Type B pancreatic cell (in vitro differentiated cells): Measurements from ENCODE around the gene GGNBP2. TPM values are rescaled to one million over a fixed set of nuclear protein-coding genes. Genes with fewer than 3 reads are reported as not detected.

Experiments
- DNase-seq: peaks from one replicate; pipeline ENCODE4 v3.0.0; 2021; ENCODE audit warnings: mixed read lengths; ENCODE audit not compliant: unreplicated experiment; ENCODE audit errors: extremely low spot score
- H3K27ac Mint-ChIP-seq: 2 replicates; pipeline ENCODE4 v1.8.0; 2021; ENCODE audit warnings: mild to moderate bottlenecking, mixed read lengths
- H3K27me3 Mint-ChIP-seq: 2 replicates; pipeline ENCODE4 v1.8.0; 2021; ENCODE audit warnings: mixed read lengths
- H3K36me3 Mint-ChIP-seq: 2 replicates; pipeline ENCODE4 v1.8.0; 2021; ENCODE audit warnings: mixed read lengths
- H3K4me1 Mint-ChIP-seq: one replicate; pipeline ENCODE4 v1.8.0; 2021; ENCODE audit warnings: mixed read lengths; ENCODE audit not compliant: unreplicated experiment
- H3K4me3 Mint-ChIP-seq: 2 replicates; pipeline ENCODE4 v1.8.0; 2021; ENCODE audit warnings: mild to moderate bottlenecking, mixed read lengths
- H3K9me3 Mint-ChIP-seq: 2 replicates; pipeline ENCODE4 v1.8.0; 2021; ENCODE audit warnings: mixed read lengths
- total RNA-seq: library from RNA; stranded (reverse); gene quantifications from 2 replicates; pipeline ENCODE4 v1.2.1, GENCODE V29; 2021; ENCODE audit warnings: low replicate concordance
- TF ChIP-seq, protein P1 (sequence below): fragments of 200-600 bp; sonication (generic); conservative IDR thresholded peaks from 2 replicates; pipeline ENCODE4 v1.5.0; 2021; ENCODE audit warnings: antibody characterized with exemption, mild to moderate bottlenecking

The GGNBP2 gene
- total RNA-seq, 1 donor from 2014 or later = 63.7 TPM

DNA sequence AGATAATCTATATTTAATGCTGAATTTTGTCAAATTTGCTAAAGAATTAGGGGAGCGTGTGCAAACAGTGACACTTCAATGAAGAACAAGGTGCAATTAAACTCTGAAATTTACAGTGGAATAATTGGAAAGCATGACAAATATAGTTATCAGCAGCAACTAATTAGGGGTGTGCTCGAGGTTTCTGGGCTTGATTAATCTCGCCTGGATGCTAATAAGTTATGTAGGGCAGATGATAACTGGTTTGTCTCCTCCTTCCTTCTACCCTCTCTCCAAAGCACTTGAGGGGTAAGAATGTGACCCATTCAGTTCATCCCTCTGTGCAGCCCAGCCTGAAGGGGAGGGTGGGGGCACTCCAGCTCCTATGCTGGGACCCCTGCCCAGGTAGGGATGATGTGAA lies 78.6 kb downstream of the GGNBP2 start:
- Mint-ChIP-seq H3K27me3 (peaks cover 5% of the 10 kb centered on the region), H3K9me3 (no peaks in the 10 kb centered on the region), H3K4me1 (peaks cover 4% of the 10 kb centered on the region), H3K4me3 (no peak overlapping the region), H3K36me3 (no peaks in the 10 kb centered on the region), H3K27ac (no peak overlapping the region)
- DNase-seq = no peak
- TF ChIP-seq, protein P1, sequence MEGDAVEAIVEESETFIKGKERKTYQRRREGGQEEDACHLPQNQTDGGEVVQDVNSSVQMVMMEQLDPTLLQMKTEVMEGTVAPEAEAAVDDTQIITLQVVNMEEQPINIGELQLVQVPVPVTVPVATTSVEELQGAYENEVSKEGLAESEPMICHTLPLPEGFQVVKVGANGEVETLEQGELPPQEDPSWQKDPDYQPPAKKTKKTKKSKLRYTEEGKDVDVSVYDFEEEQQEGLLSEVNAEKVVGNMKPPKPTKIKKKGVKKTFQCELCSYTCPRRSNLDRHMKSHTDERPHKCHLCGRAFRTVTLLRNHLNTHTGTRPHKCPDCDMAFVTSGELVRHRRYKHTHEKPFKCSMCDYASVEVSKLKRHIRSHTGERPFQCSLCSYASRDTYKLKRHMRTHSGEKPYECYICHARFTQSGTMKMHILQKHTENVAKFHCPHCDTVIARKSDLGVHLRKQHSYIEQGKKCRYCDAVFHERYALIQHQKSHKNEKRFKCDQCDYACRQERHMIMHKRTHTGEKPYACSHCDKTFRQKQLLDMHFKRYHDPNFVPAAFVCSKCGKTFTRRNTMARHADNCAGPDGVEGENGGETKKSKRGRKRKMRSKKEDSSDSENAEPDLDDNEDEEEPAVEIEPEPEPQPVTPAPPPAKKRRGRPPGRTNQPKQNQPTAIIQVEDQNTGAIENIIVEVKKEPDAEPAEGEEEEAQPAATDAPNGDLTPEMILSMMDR = no peak

DNA sequence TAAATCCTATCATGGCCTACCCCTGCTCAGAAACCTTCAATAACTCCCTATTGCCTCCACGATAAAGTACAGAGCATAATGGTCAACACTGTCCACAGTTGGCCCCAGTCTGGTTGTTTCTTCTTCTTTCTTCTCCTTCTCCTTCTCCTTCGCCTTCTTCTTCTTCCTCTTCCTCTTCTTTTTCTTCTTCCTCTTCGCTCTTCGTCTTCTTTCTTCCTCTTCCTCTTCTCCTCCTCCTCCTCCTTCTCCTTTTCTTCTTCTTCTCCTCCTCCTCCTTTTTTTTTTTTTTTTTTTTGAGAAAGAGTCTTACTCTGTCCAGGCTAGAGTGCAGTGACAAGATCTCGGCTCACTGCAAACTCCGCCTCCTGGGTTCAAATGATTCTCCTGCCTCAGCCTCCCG lies 80.5 kb downstream of the GGNBP2 start:
- peaks cover 8% of the 10 kb centered on the region for H3K27me3 Mint-ChIP-seq
- TF ChIP-seq, protein P1 = no peak
- no peak for DNase-seq
- no peaks in the 10 kb centered on the region for H3K9me3 Mint-ChIP-seq
- H3K27ac Mint-ChIP-seq = no peak overlapping the region
- H3K36me3 Mint-ChIP-seq = no peaks in the 10 kb centered on the region
- no peak overlapping the region for H3K4me3 Mint-ChIP-seq
- H3K4me1 Mint-ChIP-seq = peaks cover 5% of the 10 kb centered on the region

DNA sequence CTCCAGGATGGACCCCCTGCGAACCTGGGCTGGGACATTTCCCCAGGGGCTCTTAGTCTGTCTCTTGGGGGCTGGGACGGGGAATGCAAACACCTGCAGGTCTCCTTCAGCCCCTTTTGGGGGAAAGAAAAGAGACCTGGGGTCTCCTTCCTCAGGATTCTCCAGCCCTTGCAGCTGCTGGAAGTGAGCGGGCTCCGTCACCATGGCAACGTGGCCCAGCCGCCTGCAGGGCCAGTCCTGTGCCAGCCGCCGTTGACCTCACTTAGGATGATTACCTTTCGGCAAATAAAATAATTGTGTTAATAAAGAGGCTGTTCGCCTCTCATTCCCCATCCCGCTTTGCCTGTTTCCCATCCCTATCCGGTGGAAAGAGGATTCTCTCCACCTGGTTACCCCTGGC lies 82.4 kb downstream of the GGNBP2 start:
- no peak for DNase-seq
- no peak overlapping the region for H3K4me3 Mint-ChIP-seq
- H3K9me3 Mint-ChIP-seq = no peaks in the 10 kb centered on the region
- no peak overlapping the region for H3K27ac Mint-ChIP-seq
- H3K36me3 Mint-ChIP-seq = no peaks in the 10 kb centered on the region
- peaks cover 9% of the 10 kb centered on the region for H3K4me1 Mint-ChIP-seq
- TF ChIP-seq, protein P1 = no peak
- peaks cover 22% of the 10 kb centered on the region for H3K27me3 Mint-ChIP-seq

DNA sequence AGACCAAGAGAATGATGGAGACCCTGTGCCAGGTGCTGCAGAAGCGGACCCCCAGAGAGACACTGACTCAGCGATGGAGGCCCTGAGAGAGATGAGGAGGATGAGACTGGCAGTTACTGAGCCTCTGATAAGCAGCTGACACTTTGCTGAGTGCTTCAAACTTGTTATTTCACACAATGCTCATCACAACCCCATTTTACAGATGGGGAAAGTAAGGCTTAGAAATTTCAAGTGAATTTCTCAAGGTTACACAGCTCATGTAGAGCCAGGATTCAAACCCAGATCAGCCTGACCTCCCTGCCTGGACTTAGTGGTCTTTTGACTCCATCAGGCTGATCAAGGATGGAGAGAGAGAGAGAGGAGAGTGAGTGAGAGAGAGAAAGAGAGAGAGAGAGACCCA lies 83.9 kb downstream of the GGNBP2 start:
- H3K27me3 Mint-ChIP-seq = peaks cover 36% of the 10 kb centered on the region
- TF ChIP-seq, protein P1 = no peak
- H3K4me1 Mint-ChIP-seq = peaks cover 18% of the 10 kb centered on the region
- H3K27ac Mint-ChIP-seq = no peak overlapping the region
- no peaks in the 10 kb centered on the region for H3K9me3 Mint-ChIP-seq
- no peak overlapping the region for H3K4me3 Mint-ChIP-seq
- no peak for DNase-seq
- H3K36me3 Mint-ChIP-seq = no peaks in the 10 kb centered on the region

DNA sequence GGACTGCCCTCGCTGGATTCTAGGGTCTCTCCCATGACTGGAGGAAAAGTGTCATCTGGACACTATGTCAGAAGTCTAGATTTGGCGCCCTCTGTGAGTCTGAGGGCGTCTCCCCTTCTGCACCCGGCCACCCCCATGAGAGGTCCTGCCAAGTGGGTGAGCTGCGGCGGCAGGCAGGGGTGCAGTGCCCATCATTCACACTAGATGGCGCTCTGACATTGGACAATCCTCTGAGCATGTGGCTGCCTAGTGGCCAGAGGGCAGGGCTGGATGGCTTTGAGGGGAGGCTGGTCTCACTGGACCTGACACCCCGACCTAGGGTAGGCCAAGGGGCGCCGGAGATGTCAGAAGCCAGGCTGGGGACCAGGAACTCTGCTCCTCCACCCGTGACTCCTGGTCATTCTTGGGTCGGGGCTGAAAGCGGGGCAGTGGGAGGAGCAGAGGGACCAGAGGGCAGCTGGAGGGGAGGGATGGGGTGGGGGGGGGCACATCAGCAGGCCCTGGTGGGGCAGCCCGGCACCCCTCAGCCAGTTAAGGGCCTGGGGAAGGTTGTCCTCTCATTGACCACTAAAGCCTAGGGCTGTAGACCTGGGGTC lies 84.6 kb downstream of the GGNBP2 start:
- peak; percentile 86 for DNase-seq
- H3K4me1 Mint-ChIP-seq = peaks cover 18% of the 10 kb centered on the region
- H3K27ac Mint-ChIP-seq = no peak overlapping the region
- no peaks in the 10 kb centered on the region for H3K9me3 Mint-ChIP-seq
- TF ChIP-seq, protein P1 = peak; percentile 98
- no peak overlapping the region for H3K4me3 Mint-ChIP-seq
- H3K27me3 Mint-ChIP-seq = peaks cover 44% of the 10 kb centered on the region
- no peaks in the 10 kb centered on the region for H3K36me3 Mint-ChIP-seq

DNA sequence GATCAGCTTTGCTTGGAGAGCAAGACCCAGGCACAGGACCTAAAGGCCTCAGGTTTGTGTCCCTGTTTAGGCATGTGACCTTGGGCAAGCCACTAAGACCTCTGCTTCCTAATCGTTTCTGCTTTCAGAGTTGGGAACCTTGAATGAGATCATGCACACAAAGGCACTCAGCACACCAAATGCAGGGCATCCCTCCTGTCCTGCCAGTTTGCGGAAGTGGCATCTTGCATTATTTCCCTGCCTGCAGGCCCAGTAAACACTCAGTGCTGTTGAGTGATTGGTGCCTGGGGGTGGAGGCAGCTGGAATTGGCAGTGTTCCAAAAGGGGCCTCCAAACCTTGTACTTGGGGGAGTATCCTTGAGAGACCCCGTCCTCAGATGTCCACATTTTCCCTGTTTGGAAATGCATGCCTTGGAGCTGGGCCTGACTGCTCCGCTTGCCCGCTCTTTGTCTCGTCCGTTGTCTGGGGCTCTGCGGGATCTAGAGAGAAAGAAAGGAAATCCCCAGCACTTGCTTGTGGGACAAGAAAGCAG lies 85.3 kb downstream of the GGNBP2 start:
- Mint-ChIP-seq H3K27me3 (peaks cover 49% of the 10 kb centered on the region), H3K4me3 (no peak overlapping the region), H3K27ac (no peak overlapping the region), H3K9me3 (no peaks in the 10 kb centered on the region), H3K4me1 (peaks cover 18% of the 10 kb centered on the region), H3K36me3 (no peaks in the 10 kb centered on the region)
- TF ChIP-seq, protein P1 = no peak
- no peak for DNase-seq
